Measurements from ENCODE around the gene RIBC2.

GRCh38 chr22:45472426-45472825 lies 58.9 kb downstream of the RIBC2 start:
- TF ChIP-seq JUND (IDR thresholded peaks at IDR 0.05; ENCODE audit: low read depth, low read length) (no peak), YY1 (IDR thresholded peaks at IDR 0.05; ENCODE audit: low read depth, low read length) (no peak)
